HepG2 (cell line): ENCODE measurements around the gene AGER. TPM values are rescaled to one million over a fixed set of nuclear protein-coding genes. Genes with fewer than 3 reads are reported as not detected.
A peak's percentile ranks its signal among the peaks of the same experiment; 100 is the strongest.

Experiments
- KMT2A ChIP-seq: sonication (generic); formaldehyde crosslinking; IDR thresholded peaks from 2 replicates; pipeline ENCODE4 v1.4.0; 2020; ENCODE audit warnings: missing genetic modification reagents
- MED1 ChIP-seq: sonication (generic); formaldehyde crosslinking; IDR thresholded peaks from 2 replicates; pipeline ENCODE4 v1.4.0; 2020; ENCODE audit warnings: missing genetic modification reagents
- NCOA2 ChIP-seq: sonication (generic); formaldehyde crosslinking; IDR thresholded peaks from 2 replicates; pipeline ENCODE4 v1.8.0; 2022; ENCODE audit warnings: inconsistent platforms
- NFIB ChIP-seq: sonication (generic); formaldehyde crosslinking; IDR thresholded peaks from 2 replicates; pipeline ENCODE4 v1.9.0; 2021; ENCODE audit warnings: missing genetic modification reagents, mild to moderate bottlenecking, borderline replicate concordance
- PHF5A ChIP-seq: IDR thresholded peaks from one replicate; pipeline ENCODE4 v1.6.1; 2018; ENCODE audit warnings: low read depth, missing genetic modification reagents; ENCODE audit not compliant: unreplicated experiment
- PPARG ChIP-seq: conservative IDR thresholded peaks from 2 replicates; pipeline ENCODE4 v1.6.1; 2016; ENCODE audit warnings: missing biosample characterization, missing genetic modification reagents
- SP140L ChIP-seq: sonication (generic); formaldehyde crosslinking; IDR thresholded peaks from 2 replicates; pipeline ENCODE4 v1.4.0; 2020; ENCODE audit warnings: missing genetic modification reagents, borderline replicate concordance
- SSRP1 ChIP-seq: IDR thresholded peaks from 2 replicates; pipeline ENCODE4 v1.6.1; 2016; ENCODE audit warnings: control low read depth
- ZFP82 ChIP-seq: sonication (generic); formaldehyde crosslinking; IDR thresholded peaks from 2 replicates; pipeline ENCODE4 v1.5.1; 2020; ENCODE audit warnings: mild to moderate bottlenecking, missing genetic modification reagents, borderline replicate concordance
- ZKSCAN1 ChIP-seq: fragments of 150-350 bp; IDR thresholded peaks from 2 replicates; pipeline ENCODE4 v1.6.1; 2014; ENCODE audit warnings: low read length
- ZMAT5 ChIP-seq: sonication (generic); formaldehyde crosslinking; IDR thresholded peaks from 2 replicates; pipeline ENCODE4 v1.5.0; 2020; ENCODE audit warnings: mild to moderate bottlenecking, low read depth, missing genetic modification reagents, borderline replicate concordance
- ZNF10 ChIP-seq: sonication (generic); formaldehyde crosslinking; IDR thresholded peaks from 2 replicates; pipeline ENCODE4 v1.4.0; 2020; ENCODE audit warnings: mild to moderate bottlenecking, low read depth, missing genetic modification reagents, borderline replicate concordance
- ZNF230 ChIP-seq: sonication (generic); formaldehyde crosslinking; IDR thresholded peaks from 2 replicates; pipeline ENCODE4 v1.4.0; 2020; ENCODE audit warnings: mild to moderate bottlenecking, missing genetic modification reagents
- ZNF333 ChIP-seq: sonication (generic); formaldehyde crosslinking; IDR thresholded peaks from 2 replicates; pipeline ENCODE4 v1.4.0; 2020; ENCODE audit warnings: mild to moderate bottlenecking, missing genetic modification reagents, borderline replicate concordance
- ZNF484 ChIP-seq: sonication (generic); formaldehyde crosslinking; IDR thresholded peaks from 2 replicates; pipeline ENCODE4 v1.5.1; 2020; ENCODE audit warnings: mild to moderate bottlenecking, low read depth, missing genetic modification reagents, borderline replicate concordance
- ZNF501 ChIP-seq: sonication (generic); formaldehyde crosslinking; IDR thresholded peaks from 2 replicates; pipeline ENCODE4 v1.5.1; 2020; ENCODE audit warnings: mild to moderate bottlenecking, moderate library complexity, missing genetic modification reagents
- ZNF530 ChIP-seq: sonication (generic); formaldehyde crosslinking; IDR thresholded peaks from 2 replicates; pipeline ENCODE4 v1.5.0; 2020; ENCODE audit warnings: low read depth, mild to moderate bottlenecking, missing genetic modification reagents
- ZNF780A ChIP-seq: sonication (generic); formaldehyde crosslinking; IDR thresholded peaks from 2 replicates; pipeline ENCODE4 v1.8.0; 2022; ENCODE audit warnings: mild to moderate bottlenecking, missing genetic modification reagents, moderate library complexity
- polyA plus RNA-seq, 8 experiments: library from polyadenylated mRNA; depleted of rRNA in 3 of 8; stranded (reverse) in 7 of 8; unstranded in 1 of 8; fragments of >200 nt; fragmentation: Illumina TruSeq in 4 of 8; extraction: Trizol in 4 of 8; gene quantifications; 2 replicates each; pipeline versions ENCODE4 v1.2.1 to v1.2.3, GENCODE V29; 2011 to 2016; ENCODE audit warnings: low read depth in 4 of 8, missing spikeins in 1 of 8, mixed read lengths in 1 of 8; ENCODE audit not compliant: insufficient read depth in 1 of 8
- total RNA-seq, 5 experiments: library from RNA; depleted of rRNA; stranded (reverse); fragments of >200 nt; fragmentation: Illumina TruSeq; extraction: Trizol; gene quantifications; 2 replicates each; pipeline ENCODE4 v1.2.3, GENCODE V29; 2016; ENCODE audit warnings: low read depth in 1 of 5
- TF ChIP-seq, protein P1 (sequence below): IDR thresholded peaks from 2 replicates; pipeline ENCODE4 v1.4.0; 2020; ENCODE audit warnings: mild to moderate bottlenecking, missing genetic modification reagents
- TF ChIP-seq, protein P2 (sequence below): IDR thresholded peaks from 2 replicates; pipeline ENCODE4 v1.6.1; 2016; ENCODE audit warnings: missing genetic modification reagents, missing compliant biosample characterization
- TF ChIP-seq, protein P3 (sequence below): sonication (generic); formaldehyde crosslinking; IDR thresholded peaks from 2 replicates; pipeline ENCODE4 v1.8.1; 2023; ENCODE audit warnings: mild to moderate bottlenecking, missing genetic modification reagents
- TF ChIP-seq, protein P4 (sequence below): sonication (generic); formaldehyde crosslinking; IDR thresholded peaks from 2 replicates; pipeline ENCODE4 v1.9.0; 2021; ENCODE audit warnings: missing genetic modification reagents, borderline replicate concordance

AGER gene
- total and polyA plus RNA-seq, 2 of the 13 experiments (the other 11 are each of a cell fraction or from before 2014, with no cell fraction given) = 1.9 to 5.1 TPM

GRCh38 chr6:32153564-32154513 lies 30.2 kb downstream of the AGER start, which contains the start of gene PPT2 (continued):
- TF ChIP-seq, protein P1, sequence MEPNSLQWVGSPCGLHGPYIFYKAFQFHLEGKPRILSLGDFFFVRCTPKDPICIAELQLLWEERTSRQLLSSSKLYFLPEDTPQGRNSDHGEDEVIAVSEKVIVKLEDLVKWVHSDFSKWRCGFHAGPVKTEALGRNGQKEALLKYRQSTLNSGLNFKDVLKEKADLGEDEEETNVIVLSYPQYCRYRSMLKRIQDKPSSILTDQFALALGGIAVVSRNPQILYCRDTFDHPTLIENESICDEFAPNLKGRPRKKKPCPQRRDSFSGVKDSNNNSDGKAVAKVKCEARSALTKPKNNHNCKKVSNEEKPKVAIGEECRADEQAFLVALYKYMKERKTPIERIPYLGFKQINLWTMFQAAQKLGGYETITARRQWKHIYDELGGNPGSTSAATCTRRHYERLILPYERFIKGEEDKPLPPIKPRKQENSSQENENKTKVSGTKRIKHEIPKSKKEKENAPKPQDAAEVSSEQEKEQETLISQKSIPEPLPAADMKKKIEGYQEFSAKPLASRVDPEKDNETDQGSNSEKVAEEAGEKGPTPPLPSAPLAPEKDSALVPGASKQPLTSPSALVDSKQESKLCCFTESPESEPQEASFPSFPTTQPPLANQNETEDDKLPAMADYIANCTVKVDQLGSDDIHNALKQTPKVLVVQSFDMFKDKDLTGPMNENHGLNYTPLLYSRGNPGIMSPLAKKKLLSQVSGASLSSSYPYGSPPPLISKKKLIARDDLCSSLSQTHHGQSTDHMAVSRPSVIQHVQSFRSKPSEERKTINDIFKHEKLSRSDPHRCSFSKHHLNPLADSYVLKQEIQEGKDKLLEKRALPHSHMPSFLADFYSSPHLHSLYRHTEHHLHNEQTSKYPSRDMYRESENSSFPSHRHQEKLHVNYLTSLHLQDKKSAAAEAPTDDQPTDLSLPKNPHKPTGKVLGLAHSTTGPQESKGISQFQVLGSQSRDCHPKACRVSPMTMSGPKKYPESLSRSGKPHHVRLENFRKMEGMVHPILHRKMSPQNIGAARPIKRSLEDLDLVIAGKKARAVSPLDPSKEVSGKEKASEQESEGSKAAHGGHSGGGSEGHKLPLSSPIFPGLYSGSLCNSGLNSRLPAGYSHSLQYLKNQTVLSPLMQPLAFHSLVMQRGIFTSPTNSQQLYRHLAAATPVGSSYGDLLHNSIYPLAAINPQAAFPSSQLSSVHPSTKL = peak; percentile 48; the same call in 1 of the 2 replicates
- TF ChIP-seq MED1 (CRISPR knock-in tag) = peak; percentile 79
- TF ChIP-seq ZNF501 (CRISPR knock-in tag) = peak; percentile 80
- no peak for TF ChIP-seq SP140L
- no peak; the same call in 1 of the 2 replicates for TF ChIP-seq KMT2A (CRISPR knock-in tag)
- TF ChIP-seq, protein P2, sequence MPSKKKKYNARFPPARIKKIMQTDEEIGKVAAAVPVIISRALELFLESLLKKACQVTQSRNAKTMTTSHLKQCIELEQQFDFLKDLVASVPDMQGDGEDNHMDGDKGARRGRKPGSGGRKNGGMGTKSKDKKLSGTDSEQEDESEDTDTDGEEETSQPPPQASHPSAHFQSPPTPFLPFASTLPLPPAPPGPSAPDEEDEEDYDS = peak; percentile 69; the same call in 1 of the 2 replicates
- no peak; the same call in 1 of the 2 replicates for TF ChIP-seq ZFP82 (CRISPR knock-in tag)
- TF ChIP-seq ZNF10 (CRISPR knock-in tag) = no peak
- peak; percentile 66; the same call in 1 of the 2 replicates for TF ChIP-seq ZNF230
- no peak for TF ChIP-seq PHF5A
- no peak for TF ChIP-seq SSRP1
- no peak for TF ChIP-seq ZKSCAN1
- TF ChIP-seq, protein P3, sequence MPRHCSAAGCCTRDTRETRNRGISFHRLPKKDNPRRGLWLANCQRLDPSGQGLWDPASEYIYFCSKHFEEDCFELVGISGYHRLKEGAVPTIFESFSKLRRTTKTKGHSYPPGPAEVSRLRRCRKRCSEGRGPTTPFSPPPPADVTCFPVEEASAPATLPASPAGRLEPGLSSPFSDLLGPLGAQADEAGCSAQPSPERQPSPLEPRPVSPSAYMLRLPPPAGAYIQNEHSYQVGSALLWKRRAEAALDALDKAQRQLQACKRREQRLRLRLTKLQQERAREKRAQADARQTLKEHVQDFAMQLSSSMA (CRISPR knock-in tag) = no peak; the same call in 1 of the 2 replicates
- no peak for TF ChIP-seq ZNF530 (CRISPR knock-in tag)
- TF ChIP-seq ZNF484 (CRISPR knock-in tag) = no peak
- TF ChIP-seq ZNF333 (CRISPR knock-in tag) = peak; percentile 71; the same call in 1 of the 2 replicates
- TF ChIP-seq ZNF780A (CRISPR knock-in tag) = no peak; the same call in 1 of the 2 replicates
- TF ChIP-seq, protein P4, sequence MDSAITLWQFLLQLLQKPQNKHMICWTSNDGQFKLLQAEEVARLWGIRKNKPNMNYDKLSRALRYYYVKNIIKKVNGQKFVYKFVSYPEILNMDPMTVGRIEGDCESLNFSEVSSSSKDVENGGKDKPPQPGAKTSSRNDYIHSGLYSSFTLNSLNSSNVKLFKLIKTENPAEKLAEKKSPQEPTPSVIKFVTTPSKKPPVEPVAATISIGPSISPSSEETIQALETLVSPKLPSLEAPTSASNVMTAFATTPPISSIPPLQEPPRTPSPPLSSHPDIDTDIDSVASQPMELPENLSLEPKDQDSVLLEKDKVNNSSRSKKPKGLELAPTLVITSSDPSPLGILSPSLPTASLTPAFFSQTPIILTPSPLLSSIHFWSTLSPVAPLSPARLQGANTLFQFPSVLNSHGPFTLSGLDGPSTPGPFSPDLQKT (CRISPR knock-in tag) = no peak
- no peak; the same call in 1 of the 2 replicates for TF ChIP-seq NCOA2 (CRISPR knock-in tag)
- TF ChIP-seq PPARG = peak; percentile 45; the same call in 1 of the 2 replicates
- no peak for TF ChIP-seq NFIB (CRISPR knock-in tag)
- TF ChIP-seq ZMAT5 (CRISPR knock-in tag) = no peak
